H9 (cell line): ENCODE data around the gene DAB1. TPM values are rescaled to one million over a fixed set of nuclear protein-coding genes. Genes with fewer than 3 reads are reported as not detected.
A peak's percentile ranks its signal among the peaks of the same experiment; 100 is the strongest.

Source experiments
- DNase-seq: peaks from one replicate; pipeline ENCODE4 v3.0.0-alpha.2; 2017
- H2AFZ ChIP-seq: one replicate; pipeline ENCODE4 v1.6.1; 2013; ENCODE audit warnings: mild to moderate bottlenecking, low read length, control low read depth, moderate library complexity
- H2AK5ac ChIP-seq: 2 replicates; pipeline ENCODE4 v1.6.1; 2013; ENCODE audit warnings: low read length, control low read depth, mixed read lengths; ENCODE audit not compliant: insufficient read length
- H2BK120ac ChIP-seq: one replicate; pipeline ENCODE4 v1.6.1; 2013; ENCODE audit warnings: low read depth, mild to moderate bottlenecking, low read length, control low read depth, inconsistent platforms; ENCODE audit not compliant: poor library complexity, severe bottlenecking
- H2BK12ac ChIP-seq: 2 replicates; pipeline ENCODE4 v1.6.1; 2013; ENCODE audit warnings: low read length, control low read depth, mixed read lengths, low read depth; ENCODE audit not compliant: insufficient read length
- H2BK15ac ChIP-seq: 2 replicates; pipeline ENCODE4 v1.6.1; 2013; ENCODE audit warnings: low read depth, low read length, control low read depth
- H2BK20ac ChIP-seq: one replicate; pipeline ENCODE4 v1.6.1; 2013; ENCODE audit warnings: low read depth, mild to moderate bottlenecking, low read length, control low read depth, inconsistent platforms; ENCODE audit not compliant: poor library complexity, severe bottlenecking
- H2BK5ac ChIP-seq: 2 replicates; pipeline ENCODE4 v1.6.1; 2013; ENCODE audit warnings: low read length, control low read depth, mixed read lengths; ENCODE audit not compliant: insufficient read length
- H3K14ac ChIP-seq: 2 replicates; pipeline ENCODE4 v1.6.1; 2013; ENCODE audit warnings: low read length, control low read depth; ENCODE audit not compliant: insufficient read depth
- H3K18ac ChIP-seq: 2 replicates; pipeline ENCODE4 v1.6.1; 2013; ENCODE audit warnings: low read depth, mild to moderate bottlenecking, mixed read lengths, low read length, control low read depth; ENCODE audit not compliant: insufficient read length
- H3K23ac ChIP-seq: 2 replicates; pipeline ENCODE4 v1.6.1; 2013; ENCODE audit warnings: low read length, control low read depth, mixed read lengths, low read depth; ENCODE audit not compliant: insufficient read length
- H3K23me2 ChIP-seq: 2 replicates; pipeline ENCODE4 v1.6.1; 2013; ENCODE audit warnings: low read depth, mild to moderate bottlenecking, mixed read lengths, low read length, control low read depth; ENCODE audit not compliant: insufficient read length, poor library complexity, severe bottlenecking
- H3K27ac ChIP-seq: 2 replicates; pipeline ENCODE4 v1.5.1; 2013; ENCODE audit warnings: low read length, control low read depth, mixed read lengths, low read depth; ENCODE audit not compliant: insufficient read length
- H3K27me3 ChIP-seq: 2 replicates; pipeline ENCODE4 v1.6.1; 2013; ENCODE audit warnings: low read length, control low read depth, inconsistent platforms; ENCODE audit not compliant: insufficient read depth
- H3K4ac ChIP-seq: 2 replicates; pipeline ENCODE4 v1.6.1; 2013; ENCODE audit warnings: low read depth, mild to moderate bottlenecking, control low read depth, inconsistent platforms, low read length, moderate library complexity
- H3K4me1 ChIP-seq: 2 replicates; pipeline ENCODE4 v1.6.1; 2013; ENCODE audit warnings: low read length, control low read depth, inconsistent platforms; ENCODE audit not compliant: insufficient read depth
- H3K4me2 ChIP-seq: 2 replicates; pipeline ENCODE4 v1.6.1; 2013; ENCODE audit warnings: low read length, control low read depth, mixed read lengths; ENCODE audit not compliant: insufficient read length, insufficient read depth
- H3K56ac ChIP-seq: 2 replicates; pipeline ENCODE4 v1.6.1; 2013; ENCODE audit warnings: low read depth, mild to moderate bottlenecking, mixed read lengths, low read length, control low read depth; ENCODE audit not compliant: insufficient read length
- H3K79me1 ChIP-seq: 2 replicates; pipeline ENCODE4 v1.6.1; 2013; ENCODE audit warnings: low read depth, mild to moderate bottlenecking, moderate library complexity, low read length, control low read depth, inconsistent platforms; ENCODE audit not compliant: insufficient read depth, poor library complexity, severe bottlenecking
- H3K79me2 ChIP-seq: 2 replicates; pipeline ENCODE4 v1.6.1; 2013; ENCODE audit warnings: low read length, control low read depth, inconsistent platforms; ENCODE audit not compliant: insufficient read depth
- H3K9ac ChIP-seq: 2 replicates; pipeline ENCODE4 v1.6.1; 2013; ENCODE audit warnings: low read length, control low read depth, mixed read lengths; ENCODE audit not compliant: insufficient read length; ENCODE audit errors: extremely low read depth
- H3K9me3 ChIP-seq: one replicate; pipeline ENCODE4 v1.6.1; 2013; ENCODE audit warnings: low read depth, low read length, inconsistent platforms; ENCODE audit not compliant: control insufficient read depth
- H3T11ph ChIP-seq: one replicate; pipeline ENCODE4 v1.6.1; 2013; ENCODE audit warnings: mild to moderate bottlenecking, low read length, control low read depth, inconsistent platforms
- H4K20me1 ChIP-seq: one replicate; pipeline ENCODE4 v1.6.1; 2013; ENCODE audit not compliant: control insufficient read depth, insufficient read length, insufficient read depth
- H4K5ac ChIP-seq: 2 replicates; pipeline ENCODE4 v1.6.1; 2013; ENCODE audit warnings: low read depth, mild to moderate bottlenecking, mixed read lengths, low read length, control low read depth; ENCODE audit not compliant: insufficient read length
- H4K8ac ChIP-seq: replicated peaks from 2 replicates; pipeline ENCODE4 v1.6.1; 2013; ENCODE audit warnings: low read length, control low read depth, mixed read lengths, low read depth; ENCODE audit not compliant: insufficient read length
- H4K91ac ChIP-seq: 2 replicates; pipeline ENCODE4 v1.6.1; 2013; ENCODE audit warnings: low read depth, mild to moderate bottlenecking, moderate library complexity, mixed read lengths, low read length, control low read depth; ENCODE audit not compliant: insufficient read length
- H3K27ac Mint-ChIP-seq, 3 experiments: 2 replicates in 2 of 3; 3 replicates in 1 of 3; pipeline ENCODE4 v1.8.0; 2020 to 2021; ENCODE audit warnings: mixed read lengths in 3 of 3, mild to moderate bottlenecking in 1 of 3, moderate library complexity in 1 of 3
- H3K27me3 Mint-ChIP-seq: 2 replicates; pipeline ENCODE4 v1.8.0; 2021; ENCODE audit warnings: low read depth, mild to moderate bottlenecking, moderate library complexity, mixed read lengths
- H3K36me3 Mint-ChIP-seq, 3 experiments: 2 replicates in 2 of 3; 3 replicates in 1 of 3; pipeline ENCODE4 v1.8.0; 2020 to 2021; ENCODE audit warnings: low read depth in 3 of 3, mixed read lengths in 3 of 3; ENCODE audit not compliant: insufficient read depth in 1 of 3
- H3K4me1 Mint-ChIP-seq, 2 experiments: 2 replicates each; pipeline ENCODE4 v1.8.0; 2020; ENCODE audit warnings: mixed read lengths in 2 of 2
- H3K4me3 Mint-ChIP-seq, 2 experiments: 2 replicates in 1 of 2; 3 replicates in 1 of 2; pipeline ENCODE4 v1.8.0; 2020 to 2021; ENCODE audit warnings: mild to moderate bottlenecking in 2 of 2, mixed read lengths in 2 of 2, moderate library complexity in 1 of 2
- H3K9me3 Mint-ChIP-seq, 2 experiments: 2 replicates in 1 of 2; 3 replicates in 1 of 2; pipeline ENCODE4 v1.8.0; 2020; ENCODE audit warnings: mild to moderate bottlenecking in 2 of 2, mixed read lengths in 2 of 2, moderate library complexity in 1 of 2
- WGBS: extraction: QIAGEN DNeasy Blood & Tissue Kit; methylation state at CpG from one replicate; pipeline ENCODE4 v1.1.7; 2013; ENCODE audit warnings: missing lambda C conversion rate, low lambda C conversion rate, mixed read lengths; ENCODE audit not compliant: insufficient read length; ENCODE audit errors: extremely low coverage; 5-methylcytosine and 5-hydroxymethylcytosine counted together
- total RNA-seq: library from RNA; stranded (reverse); gene quantifications from 2 replicates; pipeline ENCODE4 v1.2.1, GENCODE V29; 2021
- TF ChIP-seq, protein P1 (sequence below): fragments of 200-600 bp; sonication (generic); conservative IDR thresholded peaks from 3 replicates; pipeline ENCODE4 v1.8.0; 2021; ENCODE audit warnings: antibody characterized with exemption, mild to moderate bottlenecking

Gene DAB1
- total RNA-seq, 1 experiment from 2014 or later: 9.3 TPM

DNA sequence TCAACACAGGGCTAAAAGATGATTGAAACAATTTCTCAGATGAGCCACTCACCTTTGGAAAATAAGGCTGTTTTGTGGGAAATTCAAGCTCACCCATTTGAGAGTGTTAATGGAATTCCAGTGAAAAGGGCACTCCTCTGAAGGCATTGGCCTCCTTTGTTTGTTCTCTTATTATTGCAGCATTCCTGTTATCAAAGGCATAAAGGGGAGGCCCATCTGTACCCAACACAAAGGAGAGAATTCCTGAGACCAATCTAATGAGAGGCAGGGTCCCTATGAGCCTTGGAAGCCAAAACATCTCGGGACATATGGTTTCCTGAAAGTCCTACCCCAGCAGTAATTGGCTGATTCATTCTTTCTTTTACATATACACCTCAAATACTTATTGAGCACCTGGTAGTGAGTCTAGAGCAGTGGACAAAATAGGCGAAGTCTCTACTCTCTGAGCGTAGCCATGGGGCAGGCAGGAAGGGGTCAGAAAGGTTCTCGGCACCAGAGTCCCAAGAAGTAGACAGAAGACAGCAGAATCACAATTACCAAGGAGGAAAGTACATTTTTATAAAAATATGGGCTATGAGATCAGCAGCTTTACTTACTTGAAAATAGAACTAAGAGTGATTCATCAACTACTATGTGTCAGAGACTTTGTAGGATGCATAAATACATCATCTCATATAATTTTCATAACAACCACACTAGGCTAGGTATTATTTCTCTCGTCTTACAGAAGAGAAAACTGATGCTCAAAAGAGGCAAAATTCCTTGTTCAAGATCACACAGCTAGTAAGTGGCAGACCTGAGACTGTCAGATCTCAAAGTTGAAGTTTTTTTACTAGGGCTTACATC is 218.7 kb downstream of the DAB1 start:
- H3K18ac ChIP-seq: no peak overlapping the region
- no peak overlapping the region for H2AK5ac ChIP-seq
- no peak overlapping the region for H3K56ac ChIP-seq
- H3K23me2 ChIP-seq: no peaks in the 10 kb centered on the region
- no peak overlapping the region for H3K4me2 ChIP-seq
- H2BK20ac ChIP-seq: no peak overlapping the region
- H3K36me3 Mint-ChIP-seq: no peaks in the 10 kb centered on the region; a peak in 1 of 7 replicates
- no peak overlapping the region for H3K4ac ChIP-seq
- no peak for DNase-seq
- WGBS: no CpG with 5 or more reads among the region's 5 CpGs
- H3K14ac ChIP-seq: no peak overlapping the region
- H3K27ac Mint-ChIP-seq: peak overlapping the region in 2 of 3 experiments; percentile 4 to 20; a peak in 3 of 7 replicates
- no peak overlapping the region for H3K9ac ChIP-seq
- no peak overlapping the region for H2BK5ac ChIP-seq
- no peak overlapping the region for H4K91ac ChIP-seq
- no peak overlapping the region for H2BK12ac ChIP-seq
- H3K79me1 ChIP-seq: no peaks in the 10 kb centered on the region
- no peak overlapping the region for H2BK120ac ChIP-seq
- H4K20me1 ChIP-seq: no peaks in the 10 kb centered on the region
- no peaks in the 10 kb centered on the region for H3K9me3 ChIP-seq
- no peak overlapping the region for H2BK15ac ChIP-seq
- no peak overlapping the region for H4K5ac ChIP-seq
- no peak overlapping the region for H3K23ac ChIP-seq
- H3K27ac ChIP-seq: no peak overlapping the region
- H3K79me2 ChIP-seq: no peaks in the 10 kb centered on the region
- peaks cover 2% of the 10 kb centered on the region; the same call in 1 of the 2 replicates for H3K4me1 ChIP-seq
- H4K8ac ChIP-seq: no peak overlapping the region
- H2AFZ ChIP-seq: no peak overlapping the region
- peaks cover 31% of the 10 kb centered on the region for H3K27me3 ChIP-seq
- no peak overlapping the region for H3T11ph ChIP-seq
- TF ChIP-seq, protein P1, sequence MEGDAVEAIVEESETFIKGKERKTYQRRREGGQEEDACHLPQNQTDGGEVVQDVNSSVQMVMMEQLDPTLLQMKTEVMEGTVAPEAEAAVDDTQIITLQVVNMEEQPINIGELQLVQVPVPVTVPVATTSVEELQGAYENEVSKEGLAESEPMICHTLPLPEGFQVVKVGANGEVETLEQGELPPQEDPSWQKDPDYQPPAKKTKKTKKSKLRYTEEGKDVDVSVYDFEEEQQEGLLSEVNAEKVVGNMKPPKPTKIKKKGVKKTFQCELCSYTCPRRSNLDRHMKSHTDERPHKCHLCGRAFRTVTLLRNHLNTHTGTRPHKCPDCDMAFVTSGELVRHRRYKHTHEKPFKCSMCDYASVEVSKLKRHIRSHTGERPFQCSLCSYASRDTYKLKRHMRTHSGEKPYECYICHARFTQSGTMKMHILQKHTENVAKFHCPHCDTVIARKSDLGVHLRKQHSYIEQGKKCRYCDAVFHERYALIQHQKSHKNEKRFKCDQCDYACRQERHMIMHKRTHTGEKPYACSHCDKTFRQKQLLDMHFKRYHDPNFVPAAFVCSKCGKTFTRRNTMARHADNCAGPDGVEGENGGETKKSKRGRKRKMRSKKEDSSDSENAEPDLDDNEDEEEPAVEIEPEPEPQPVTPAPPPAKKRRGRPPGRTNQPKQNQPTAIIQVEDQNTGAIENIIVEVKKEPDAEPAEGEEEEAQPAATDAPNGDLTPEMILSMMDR: no peak
- peak overlapping the region in 1 of 2 experiments; percentile 28; a peak in 2 of 5 replicates for H3K4me3 Mint-ChIP-seq
- H3K4me1 Mint-ChIP-seq: peaks cover 39 to 50% of the 10 kb centered on the region in 2 experiments
- H3K9me3 Mint-ChIP-seq: peaks cover 3% of the 10 kb centered on the region in 2 experiments; a peak in 1 of 5 replicates
- peaks cover 95% of the 10 kb centered on the region for H3K27me3 Mint-ChIP-seq
